B cell (primary cell): ENCODE measurements around the gene ATAD2B.

ENCODE experiments used
- CTCF ChIP-seq: fragments of 200-600 bp; IDR thresholded peaks from one replicate; pipeline ENCODE4 v1.8.0; 2022; ENCODE audit warnings: antibody characterized with exemption, mild to moderate bottlenecking
- EZH2 ChIP-seq: IDR thresholded peaks from 2 replicates; pipeline ENCODE4 v1.6.1; 2012; ENCODE audit warnings: borderline replicate concordance, low read depth, mild to moderate bottlenecking, moderate library complexity, low read length; ENCODE audit not compliant: insufficient read depth, poor library complexity, severe bottlenecking

- no peak for TF ChIP-seq CTCF
- TF ChIP-seq EZH2, result no peak
Observed at GRCh38 chr2:23843051-23843976, 83.6 kb downstream of the ATAD2B start.
